Astrocyte of the spinal cord (primary cell): ENCODE measurements around the gene CLDN3.

Experiments used
- DNase-seq: peaks from one replicate; pipeline ENCODE4 v3.0.0; 2011; ENCODE audit warnings: low read depth, low spot score
- H3K4me3 ChIP-seq: 2 replicates; pipeline ENCODE4 v1.5.1; 2011; ENCODE audit warnings: low read depth, mild to moderate bottlenecking, low read length, moderate library complexity
- in situ Hi-C: cut with HindIII; loops from 2 replicates; pipeline ENCODE4 v1.10.0; 2017; ENCODE audit warnings: low sequenced_read_pairs
- TF ChIP-seq, protein P1 (sequence below): IDR thresholded peaks from 2 replicates; pipeline ENCODE4 v1.5.1; 2012; ENCODE audit warnings: low read depth, mild to moderate bottlenecking, low read length, inconsistent platforms

CLDN3 gene

DNA sequence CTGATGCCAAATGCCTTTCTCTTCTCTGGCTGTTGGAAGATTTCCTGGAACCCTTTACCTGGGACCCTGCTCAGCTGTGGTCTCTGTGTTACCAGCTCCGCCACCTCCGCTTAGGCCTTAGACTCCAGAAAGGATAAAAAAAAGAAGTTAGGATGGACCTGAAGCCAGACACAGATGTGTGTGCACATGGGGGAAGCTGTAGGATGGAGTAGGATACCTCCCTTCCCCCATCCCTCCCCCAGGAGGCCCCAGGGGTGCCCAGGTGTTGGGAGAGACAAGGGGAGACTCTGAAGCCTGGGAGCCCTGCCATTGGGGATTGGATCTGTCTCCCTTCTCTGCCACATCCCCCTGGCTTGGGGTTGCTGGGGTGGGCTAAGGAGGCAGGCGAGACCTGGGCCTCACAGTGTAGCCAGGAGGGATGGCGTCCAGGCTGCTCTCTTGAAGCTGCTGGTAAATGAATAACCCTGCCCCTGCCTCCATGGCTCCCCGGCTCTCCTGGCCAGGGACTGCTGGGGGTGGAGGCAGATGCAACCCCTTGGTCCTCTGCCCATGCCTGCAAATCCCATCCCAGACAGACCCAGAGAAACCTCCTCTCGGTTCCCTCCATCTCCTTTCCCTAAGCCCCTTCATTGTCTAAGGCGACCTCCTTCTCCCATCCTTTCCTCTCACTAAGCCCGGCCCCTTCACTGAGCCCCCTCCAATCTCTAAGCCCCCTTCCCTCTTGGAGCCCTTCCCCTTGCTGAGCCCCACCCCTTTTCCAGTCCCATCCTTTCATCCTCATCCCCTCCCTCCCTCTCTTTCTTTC is 8.0 kb downstream of the CLDN3 start:
- in situ Hi-C loops: no loop called here

DNA sequence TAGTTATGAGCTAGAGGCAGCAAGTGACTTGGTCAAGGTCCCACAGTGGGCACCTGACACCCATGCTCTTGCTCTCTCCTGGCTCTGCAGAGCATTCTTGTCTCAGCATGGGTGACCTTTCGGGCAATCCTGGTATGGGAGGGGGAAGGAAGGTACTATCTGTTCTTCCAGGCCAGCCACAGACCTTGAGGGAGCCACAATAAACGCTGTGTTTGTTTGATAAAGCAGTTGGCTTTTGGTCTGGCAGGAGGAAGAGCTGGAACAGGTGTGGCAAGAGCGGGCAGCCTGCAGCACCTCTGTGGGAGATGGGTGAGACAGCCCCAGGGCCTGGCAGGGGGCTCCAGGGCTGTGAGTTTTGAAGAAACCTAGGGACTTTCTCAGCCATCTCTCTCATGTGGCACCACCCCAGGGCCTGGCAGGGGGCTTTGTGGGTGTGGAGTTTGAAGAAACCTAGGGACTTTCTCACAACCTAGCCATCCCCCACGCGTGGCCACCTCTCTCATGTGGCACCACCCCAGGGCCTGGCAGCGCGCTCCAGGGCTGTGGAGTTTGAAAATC is 11.4 kb downstream of the CLDN3 start:
- TF ChIP-seq, protein P1, sequence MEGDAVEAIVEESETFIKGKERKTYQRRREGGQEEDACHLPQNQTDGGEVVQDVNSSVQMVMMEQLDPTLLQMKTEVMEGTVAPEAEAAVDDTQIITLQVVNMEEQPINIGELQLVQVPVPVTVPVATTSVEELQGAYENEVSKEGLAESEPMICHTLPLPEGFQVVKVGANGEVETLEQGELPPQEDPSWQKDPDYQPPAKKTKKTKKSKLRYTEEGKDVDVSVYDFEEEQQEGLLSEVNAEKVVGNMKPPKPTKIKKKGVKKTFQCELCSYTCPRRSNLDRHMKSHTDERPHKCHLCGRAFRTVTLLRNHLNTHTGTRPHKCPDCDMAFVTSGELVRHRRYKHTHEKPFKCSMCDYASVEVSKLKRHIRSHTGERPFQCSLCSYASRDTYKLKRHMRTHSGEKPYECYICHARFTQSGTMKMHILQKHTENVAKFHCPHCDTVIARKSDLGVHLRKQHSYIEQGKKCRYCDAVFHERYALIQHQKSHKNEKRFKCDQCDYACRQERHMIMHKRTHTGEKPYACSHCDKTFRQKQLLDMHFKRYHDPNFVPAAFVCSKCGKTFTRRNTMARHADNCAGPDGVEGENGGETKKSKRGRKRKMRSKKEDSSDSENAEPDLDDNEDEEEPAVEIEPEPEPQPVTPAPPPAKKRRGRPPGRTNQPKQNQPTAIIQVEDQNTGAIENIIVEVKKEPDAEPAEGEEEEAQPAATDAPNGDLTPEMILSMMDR: no peak
- H3K4me3 ChIP-seq: no peak overlapping the region
- in situ Hi-C loops: no loop called here
- DNase-seq: no peak

More for the DNA sequence above, 8.0 kb downstream of the CLDN3 start:
- DNase-seq: no peak
- TF ChIP-seq, protein P1: no peak
- H3K4me3 ChIP-seq: no peak overlapping the region

DNA sequence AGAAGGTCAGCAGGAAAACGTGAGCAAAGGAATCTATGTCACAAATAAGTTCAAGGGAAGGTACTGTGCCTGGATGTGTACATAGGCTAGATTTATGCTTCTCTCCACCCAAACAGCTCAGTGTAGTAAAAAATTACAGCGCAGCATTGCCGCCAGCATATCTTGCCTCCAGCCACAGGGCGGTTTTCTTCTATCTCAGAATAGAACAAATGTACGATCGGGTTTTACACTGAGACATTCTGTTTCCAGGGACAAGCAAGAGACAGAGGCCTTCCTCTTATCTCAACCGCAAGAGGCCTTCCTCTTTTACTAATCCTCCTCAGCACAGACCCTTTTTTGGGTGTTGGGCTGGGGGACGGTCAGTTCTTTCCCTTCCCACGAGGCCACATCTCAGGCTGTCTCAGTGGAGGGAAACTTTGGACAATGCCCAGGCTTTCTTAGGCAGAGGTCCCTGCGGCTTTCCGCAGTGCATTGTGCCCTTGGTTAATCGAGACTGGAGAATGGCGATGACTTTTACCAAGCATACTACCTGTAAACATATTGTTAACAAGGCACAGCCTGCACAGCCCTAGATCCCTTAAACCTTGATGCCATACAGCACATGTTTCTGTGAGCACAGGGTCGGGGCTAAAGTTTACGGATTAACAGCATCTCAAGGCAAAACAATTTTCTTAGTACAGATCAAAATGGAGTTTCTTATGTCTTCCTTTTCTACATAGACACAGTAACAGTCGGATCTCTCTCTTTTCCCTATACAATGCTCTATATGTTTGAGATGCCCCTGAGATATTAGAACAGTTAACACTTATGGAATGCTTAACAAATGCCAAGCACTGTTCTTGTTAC is 19.9 kb downstream of the CLDN3 start:
- H3K4me3 ChIP-seq: no peak overlapping the region
- TF ChIP-seq, protein P1: no peak
- in situ Hi-C loops: no loop called here
- DNase-seq: no peak

DNA sequence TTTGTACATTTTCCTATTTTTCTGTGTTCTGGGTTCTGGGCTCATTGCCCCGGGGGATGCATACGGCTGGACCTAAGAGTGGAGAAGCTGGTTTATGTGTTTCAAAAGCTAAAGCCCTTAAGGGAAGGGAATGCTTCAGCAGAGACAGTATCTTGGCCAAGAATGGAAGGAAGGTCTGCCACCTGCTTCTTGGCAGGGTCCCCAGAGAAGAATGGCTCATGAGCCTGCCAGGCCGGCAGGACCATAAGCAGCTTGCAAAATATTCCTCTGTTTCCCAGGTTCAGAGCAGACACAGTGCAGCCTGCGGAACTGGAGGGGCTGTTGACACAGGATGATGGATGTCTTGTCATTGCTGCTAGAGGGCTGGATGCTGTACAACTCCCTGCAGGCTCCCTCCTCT is 23.7 kb downstream of the CLDN3 start:
- H3K4me3 ChIP-seq: no peak overlapping the region
- TF ChIP-seq, protein P1: no peak
- DNase-seq: no peak
- in situ Hi-C loops: no loop called here

DNA sequence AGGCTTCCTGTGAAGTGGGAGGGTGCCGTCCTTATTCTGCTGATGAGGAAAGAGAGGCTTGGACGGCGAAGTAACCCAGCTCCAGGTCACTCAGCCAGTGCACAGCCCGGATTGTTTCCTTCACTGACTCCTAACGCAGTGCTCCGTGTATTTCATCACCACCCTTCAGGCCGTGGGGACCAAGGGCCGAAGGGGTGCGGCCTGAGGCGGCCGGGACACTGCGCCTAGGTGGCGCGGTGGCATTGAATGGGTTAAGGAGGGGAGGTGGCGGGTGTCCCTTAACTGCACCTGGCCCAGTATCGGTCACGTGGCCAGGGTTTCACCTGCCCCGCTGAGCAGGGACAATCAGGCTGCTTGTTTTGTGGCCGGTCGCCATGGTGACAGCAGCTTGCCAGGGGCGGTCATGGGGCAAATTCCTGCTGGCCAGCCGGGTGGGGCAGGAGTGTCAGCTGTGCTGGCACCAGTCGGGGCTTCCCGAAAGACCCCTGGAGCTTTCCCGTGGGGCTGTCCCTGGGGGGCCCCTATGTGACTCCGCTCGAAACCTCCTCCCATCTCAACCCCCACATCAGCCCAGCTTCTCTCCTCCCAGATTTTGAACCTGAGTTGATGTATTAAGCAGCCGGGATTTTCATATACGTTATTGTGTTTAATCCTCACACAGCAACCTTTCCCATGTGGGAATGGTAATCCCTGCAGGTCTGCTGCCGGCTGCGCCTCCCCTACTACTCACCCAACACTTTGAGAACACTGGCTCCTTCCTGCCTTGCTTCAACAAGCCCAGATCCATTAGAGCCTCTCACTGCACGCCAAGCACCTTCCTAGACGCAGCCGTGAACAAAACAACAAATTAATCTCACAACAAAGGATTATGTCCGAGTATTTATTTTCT is 27.1 kb downstream of the CLDN3 start:
- DNase-seq: peak; percentile 20
- in situ Hi-C loops: no loop called here
- no peak overlapping the region for H3K4me3 ChIP-seq
- TF ChIP-seq, protein P1: no peak

DNA sequence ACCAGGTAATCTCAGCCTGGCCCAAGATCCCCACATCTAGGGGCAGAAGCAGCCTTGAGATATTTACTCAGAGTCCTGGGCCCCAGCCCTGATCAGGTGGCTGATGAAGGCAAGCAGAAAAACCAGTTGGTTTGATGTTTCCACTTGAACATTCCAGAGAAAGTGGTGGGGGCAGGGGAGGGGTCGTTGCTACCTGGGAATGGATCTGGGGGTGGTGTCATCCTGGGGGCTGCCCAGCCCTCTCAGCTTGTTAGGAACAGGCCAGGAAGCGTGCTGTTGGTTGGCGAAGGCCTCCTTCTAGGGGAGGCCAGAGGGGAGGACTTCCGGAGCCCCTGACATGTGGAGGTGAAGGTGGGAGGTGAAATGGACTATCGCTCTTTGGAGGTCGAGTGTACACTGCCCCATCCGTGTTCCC is 27.7 kb downstream of the CLDN3 start:
- TF ChIP-seq, protein P1: no peak
- in situ Hi-C loops: no loop called here
- no peak overlapping the region for H3K4me3 ChIP-seq
- DNase-seq: no peak
